ENCODE results near the gene EIF5. TPM values are rescaled to one million over a fixed set of nuclear protein-coding genes. Genes with fewer than 3 reads are reported as not detected.

The EIF5 gene
- total RNA-seq, 1 experiment from 2014 or later, result 392 TPM

DNA sequence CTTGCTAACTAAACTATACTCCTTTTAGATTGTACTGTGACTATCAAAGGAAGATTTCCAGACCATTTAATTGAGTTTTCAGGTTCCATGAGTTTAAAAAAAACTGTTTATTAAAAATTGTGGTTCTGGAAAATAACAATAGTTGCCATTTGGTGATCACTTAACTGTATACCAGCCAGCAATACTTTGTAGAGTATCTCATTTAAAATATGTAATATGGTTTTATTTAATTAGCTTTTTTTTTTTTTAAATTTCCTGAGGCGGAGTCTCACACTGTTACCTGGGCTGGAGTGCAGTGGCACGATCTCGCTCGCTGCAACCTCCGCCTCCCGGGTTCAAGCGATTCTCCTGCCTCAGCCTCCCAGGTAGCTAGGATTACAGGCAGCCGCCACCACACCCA, 58.5 kb downstream of the EIF5 start:
- H3K4me1 ChIP-seq, result peaks cover 12% of the 10 kb centered on the region; the same call in 1 of the 2 replicates

DNA sequence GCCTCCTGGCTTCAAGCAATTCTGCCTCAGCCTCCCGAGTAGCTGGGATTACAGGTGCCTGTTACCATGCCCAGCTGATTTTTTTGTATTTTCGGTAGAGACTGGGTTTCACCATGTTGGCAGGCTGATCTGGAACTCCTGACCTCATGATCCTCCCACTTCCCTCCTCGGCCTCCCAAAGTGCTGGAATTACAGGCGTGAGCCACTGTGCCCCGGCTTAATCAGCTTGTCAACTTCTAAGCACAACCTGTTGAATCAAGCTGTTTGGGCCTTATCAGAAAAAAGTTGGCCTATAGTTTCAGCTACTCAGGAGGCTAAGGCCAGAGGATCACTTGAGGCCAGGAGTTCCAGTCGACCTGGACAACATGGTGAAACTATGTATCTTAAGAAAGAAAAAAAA, 59.0 kb downstream of the EIF5 start:
- peaks cover 10% of the 10 kb centered on the region; the same call in 1 of the 2 replicates for H3K4me1 ChIP-seq
- no peaks in the 10 kb centered on the region for H3K27me3 Mint-ChIP-seq (ENCODE audit: insufficient read depth, unreplicated experiment)
- TF ChIP-seq, protein P1, sequence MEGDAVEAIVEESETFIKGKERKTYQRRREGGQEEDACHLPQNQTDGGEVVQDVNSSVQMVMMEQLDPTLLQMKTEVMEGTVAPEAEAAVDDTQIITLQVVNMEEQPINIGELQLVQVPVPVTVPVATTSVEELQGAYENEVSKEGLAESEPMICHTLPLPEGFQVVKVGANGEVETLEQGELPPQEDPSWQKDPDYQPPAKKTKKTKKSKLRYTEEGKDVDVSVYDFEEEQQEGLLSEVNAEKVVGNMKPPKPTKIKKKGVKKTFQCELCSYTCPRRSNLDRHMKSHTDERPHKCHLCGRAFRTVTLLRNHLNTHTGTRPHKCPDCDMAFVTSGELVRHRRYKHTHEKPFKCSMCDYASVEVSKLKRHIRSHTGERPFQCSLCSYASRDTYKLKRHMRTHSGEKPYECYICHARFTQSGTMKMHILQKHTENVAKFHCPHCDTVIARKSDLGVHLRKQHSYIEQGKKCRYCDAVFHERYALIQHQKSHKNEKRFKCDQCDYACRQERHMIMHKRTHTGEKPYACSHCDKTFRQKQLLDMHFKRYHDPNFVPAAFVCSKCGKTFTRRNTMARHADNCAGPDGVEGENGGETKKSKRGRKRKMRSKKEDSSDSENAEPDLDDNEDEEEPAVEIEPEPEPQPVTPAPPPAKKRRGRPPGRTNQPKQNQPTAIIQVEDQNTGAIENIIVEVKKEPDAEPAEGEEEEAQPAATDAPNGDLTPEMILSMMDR (IDR thresholded peaks at IDR 0.05; ENCODE audit: insufficient read depth in 1 of 2, low read depth in 1 of 2, low read length in 1 of 2, severe bottlenecking in 1 of 2, unreplicated experiment in 1 of 2), result no peak
- H3K9me3 Mint-ChIP-seq (ENCODE audit: unreplicated experiment), result no peaks in the 10 kb centered on the region
- no peak overlapping the region for H3K4me3 ChIP-seq (ENCODE audit: low read depth, low read length)
- no peaks in the 10 kb centered on the region for H3K27me3 ChIP-seq (replicated peaks; ENCODE audit: control insufficient read depth, insufficient read depth, low read length)
- no peaks in the 10 kb centered on the region for H3K9me3 ChIP-seq
- DNase-seq, result no peak
- BruUV-seq (replicated peaks), result no TSS peak
- H3K4me1 Mint-ChIP-seq (ENCODE audit: low read depth, unreplicated experiment), result no peaks in the 10 kb centered on the region
- ChIA-PET POLR2A (no interaction called here), CTCF (interaction anchor here (0.6 kb wide), 2 partner anchors 18 to 754 kb away, joined by 3 to 4 read pairs; no protein-coding TSS in a partner anchor)
- H3K36me3 ChIP-seq (ENCODE audit: control insufficient read depth, insufficient read depth, low read length), result no peaks in the 10 kb centered on the region
- no peak overlapping the region for H3K27ac Mint-ChIP-seq (ENCODE audit: unreplicated experiment)
- intact Hi-C loops (cut with micrococcal nuclease; ENCODE audit: unreplicated experiment), result loop anchor here (5.0 kb wide), 1 partner anchor 101 kb away; no protein-coding TSS in a partner anchor
- H3K4me3 Mint-ChIP-seq (ENCODE audit: unreplicated experiment), result no peak overlapping the region
- H3K36me3 Mint-ChIP-seq (ENCODE audit: insufficient read depth, unreplicated experiment), result no peaks in the 10 kb centered on the region

More for the DNA sequence above, 58.5 kb downstream of the EIF5 start:
- no peak for DNase-seq
- no peaks in the 10 kb centered on the region for H3K36me3 Mint-ChIP-seq (ENCODE audit: insufficient read depth, unreplicated experiment)
- H3K27me3 Mint-ChIP-seq (ENCODE audit: insufficient read depth, unreplicated experiment), result no peaks in the 10 kb centered on the region
- intact Hi-C loops (cut with micrococcal nuclease; ENCODE audit: unreplicated experiment), result loop anchor here (5.0 kb wide), 1 partner anchor 100 kb away; no protein-coding TSS in a partner anchor
- CTCF ChIA-PET, result interaction anchor here (0.6 kb wide), 1 partner anchor 754 kb away, joined by 4 read pairs; no protein-coding TSS in a partner anchor
- H3K4me1 Mint-ChIP-seq (ENCODE audit: low read depth, unreplicated experiment), result no peaks in the 10 kb centered on the region
- Histone ChIP-seq H3K27me3 (replicated peaks; ENCODE audit: control insufficient read depth, insufficient read depth, low read length) (no peaks in the 10 kb centered on the region), H3K9me3 (no peaks in the 10 kb centered on the region), H3K36me3 (ENCODE audit: control insufficient read depth, insufficient read depth, low read length) (no peaks in the 10 kb centered on the region), H3K4me3 (ENCODE audit: low read depth, low read length) (no peak overlapping the region)
- no peak overlapping the region for H3K27ac Mint-ChIP-seq (ENCODE audit: unreplicated experiment)
- TF ChIP-seq, protein P1 (IDR thresholded peaks at IDR 0.05; ENCODE audit: insufficient read depth in 1 of 2, low read depth in 1 of 2, low read length in 1 of 2, severe bottlenecking in 1 of 2, unreplicated experiment in 1 of 2), result no peak
- POLR2A ChIA-PET, result no interaction called here
- BruUV-seq (replicated peaks), result no TSS peak
- no peaks in the 10 kb centered on the region for H3K9me3 Mint-ChIP-seq (ENCODE audit: unreplicated experiment)
- no peak overlapping the region for H3K4me3 Mint-ChIP-seq (ENCODE audit: unreplicated experiment)

DNA sequence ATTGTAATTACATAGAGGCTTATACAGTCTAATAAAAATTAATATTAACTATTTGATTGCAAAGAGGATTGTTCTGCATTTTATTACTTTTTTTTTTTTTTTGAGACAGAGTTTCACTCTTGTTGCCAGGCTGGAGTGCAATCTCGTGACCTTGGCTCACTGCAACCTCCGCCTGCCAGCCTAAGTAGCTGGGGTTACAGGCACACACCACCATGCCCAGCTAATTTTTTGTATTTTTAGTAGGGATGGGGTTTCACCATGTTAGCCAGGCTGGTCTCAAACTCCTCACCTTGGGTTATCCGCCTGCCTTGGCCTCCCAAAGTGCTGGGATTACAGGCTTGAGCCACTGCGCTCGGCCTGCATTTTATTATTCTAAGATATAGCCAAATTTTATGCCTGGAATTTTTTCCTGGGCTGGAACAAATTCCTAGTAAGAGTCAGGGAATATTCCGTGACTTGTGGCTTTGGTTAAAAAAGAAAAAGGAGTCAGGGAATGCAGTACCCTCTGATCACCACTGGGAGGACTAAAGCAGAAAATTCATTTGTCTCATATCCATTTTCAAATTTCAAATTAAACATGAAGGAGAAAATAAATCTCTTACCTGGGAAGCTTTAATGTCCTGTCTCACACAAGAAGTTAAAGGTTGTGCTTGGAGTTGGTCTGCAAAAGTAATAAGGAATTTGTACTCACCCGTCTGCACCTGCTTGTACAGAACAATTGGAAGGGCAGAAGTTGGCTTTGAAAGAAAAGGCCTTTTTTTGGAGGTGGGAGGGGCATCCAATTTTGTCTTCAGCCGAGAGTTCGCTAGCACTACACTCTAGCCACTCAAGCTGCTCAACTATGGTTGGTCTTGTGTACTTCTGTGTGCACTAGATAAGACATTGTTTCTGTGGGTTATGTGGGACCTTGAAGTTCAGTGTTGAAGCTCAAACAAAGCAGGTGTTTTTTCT, 59.9 kb downstream of the EIF5 start:
- H3K4me3 ChIP-seq (ENCODE audit: low read depth, low read length), result no peak overlapping the region
- intact Hi-C loops (cut with micrococcal nuclease; ENCODE audit: unreplicated experiment), result loop anchor here (5.0 kb wide), 1 partner anchor 102 kb away; no protein-coding TSS in a partner anchor
- H3K27me3 ChIP-seq (replicated peaks; ENCODE audit: control insufficient read depth, insufficient read depth, low read length), result no peaks in the 10 kb centered on the region
- TF ChIP-seq, protein P1 (IDR thresholded peaks at IDR 0.05; ENCODE audit: insufficient read depth in 1 of 2, low read depth in 1 of 2, low read length in 1 of 2, severe bottlenecking in 1 of 2, unreplicated experiment in 1 of 2), result peak; percentile 53 to 73
- Mint-ChIP-seq H3K4me3 (ENCODE audit: unreplicated experiment) (no peak overlapping the region), H3K36me3 (ENCODE audit: insufficient read depth, unreplicated experiment) (no peaks in the 10 kb centered on the region), H3K27me3 (ENCODE audit: insufficient read depth, unreplicated experiment) (no peaks in the 10 kb centered on the region), H3K4me1 (ENCODE audit: low read depth, unreplicated experiment) (no peaks in the 10 kb centered on the region), H3K9me3 (ENCODE audit: unreplicated experiment) (no peaks in the 10 kb centered on the region), H3K27ac (ENCODE audit: unreplicated experiment) (no peak overlapping the region)
- BruUV-seq (replicated peaks), result no TSS peak
- H3K4me1 ChIP-seq, result peaks cover 7% of the 10 kb centered on the region; the same call in 1 of the 2 replicates
- H3K9me3 ChIP-seq, result no peaks in the 10 kb centered on the region
- H3K36me3 ChIP-seq (ENCODE audit: control insufficient read depth, insufficient read depth, low read length), result no peaks in the 10 kb centered on the region
- DNase-seq, result no peak
- ChIA-PET POLR2A (no interaction called here), CTCF (no interaction called here)

Other genes with a start within 250 kb of the EIF5 start
- 6.3 and 6.7 TPM in 2 replicates for gene EXOC3L4, start 239.5 kb upstream of the EIF5 start, total RNA-seq (2022)
- gene TNFAIP2, start 210.8 kb upstream of the EIF5 start, total RNA-seq (2022), result 7.9 and 8.1 TPM in 2 replicates
- gene MARK3, start 51.2 kb downstream of the EIF5 start, total RNA-seq (2022), result 71.6 and 78.0 TPM in 2 replicates
- gene CKB, start 188.6 kb downstream of the EIF5 start, total RNA-seq (2022), result 611 and 645 TPM in 2 replicates
- 20.8 and 22.3 TPM in 2 replicates for gene TRMT61A, start 195.0 kb downstream of the EIF5 start, total RNA-seq (2022)
- gene BAG5, start 228.4 kb downstream of the EIF5 start, total RNA-seq (2022), result 28.9 and 31.6 TPM in 2 replicates
- gene COA8, start 228.7 kb downstream of the EIF5 start, total RNA-seq (2022), result 40.6 and 50.7 TPM in 2 replicates